ENCODE data around the gene C1orf174. TPM values are rescaled to one million over a fixed set of nuclear protein-coding genes. Genes with fewer than 3 reads are reported as not detected.

Gene C1orf174
- polyA plus RNA-seq, 1 donor from 2014 or later, result 28.2 TPM

- Histone ChIP-seq H3K9me3 (ENCODE audit: low read length) (no peaks in the 10 kb centered on the region), H3K27me3 (ENCODE audit: insufficient read depth, low read depth, low read length) (no peaks in the 10 kb centered on the region), H3K9ac (ENCODE audit: low read length) (no peak overlapping the region), H3K79me2 (replicated peaks; ENCODE audit: insufficient read depth, low read length) (no peaks in the 10 kb centered on the region), H3K4me3 (ENCODE audit: low read length) (no peak overlapping the region), H2AFZ (ENCODE audit: low read depth, low read length) (no peak overlapping the region), H3F3A (ENCODE audit: insufficient read depth, low read length, poor library complexity, severe bottlenecking) (no peaks in the 10 kb centered on the region), H3K36me3 (ENCODE audit: insufficient read depth, low read length) (no peaks in the 10 kb centered on the region), H3K4me2 (ENCODE audit: low read length) (no peak overlapping the region), H3K27ac (ENCODE audit: low read length) (no peak overlapping the region), H4K20me1 (ENCODE audit: insufficient read depth) (no peaks in the 10 kb centered on the region), H3K9me2 (ENCODE audit: insufficient read depth, low read length) (no peaks in the 10 kb centered on the region)
- TF ChIP-seq POLR2AphosphoS5 (IDR thresholded peaks at IDR 0.05), result no peak
- no peak for TF ChIP-seq EP300 (conservative IDR thresholded peaks at IDR 0.05; ENCODE audit: poor library complexity, severe bottlenecking)
- no peak for TF ChIP-seq EZH2 (IDR thresholded peaks at IDR 0.05; ENCODE audit: borderline replicate concordance, insufficient read depth, low read length, poor library complexity, severe bottlenecking)
- TF ChIP-seq SMC3 (conservative IDR thresholded peaks at IDR 0.05; ENCODE audit: poor library complexity), result no peak
Measured at GRCh38 chr1:3931007-3931912, 31.2 kb upstream of the C1orf174 start.

GRCh38 chr1:3930301-3931006, 30.4 kb upstream of the C1orf174 start:
- Histone ChIP-seq H3K9me3 (ENCODE audit: low read length) (no peaks in the 10 kb centered on the region), H3K9me2 (ENCODE audit: insufficient read depth, low read length) (no peaks in the 10 kb centered on the region), H3K9ac (ENCODE audit: low read length) (no peak overlapping the region), H3K27ac (ENCODE audit: low read length) (no peak overlapping the region), H3K36me3 (ENCODE audit: insufficient read depth, low read length) (no peaks in the 10 kb centered on the region), H3F3A (ENCODE audit: insufficient read depth, low read length, poor library complexity, severe bottlenecking) (no peaks in the 10 kb centered on the region), H4K20me1 (ENCODE audit: insufficient read depth) (no peaks in the 10 kb centered on the region), H3K27me3 (ENCODE audit: insufficient read depth, low read depth, low read length) (no peaks in the 10 kb centered on the region), H2AFZ (ENCODE audit: low read depth, low read length) (no peak overlapping the region), H3K79me2 (replicated peaks; ENCODE audit: insufficient read depth, low read length) (no peaks in the 10 kb centered on the region), H3K4me3 (ENCODE audit: low read length) (no peak overlapping the region), H3K4me2 (ENCODE audit: low read length) (no peak overlapping the region)
- TF ChIP-seq REST (IDR thresholded peaks at IDR 0.05; ENCODE audit: borderline replicate concordance) (no peak), TAF1 (IDR thresholded peaks at IDR 0.05; ENCODE audit: low read depth) (no peak), EZH2 (IDR thresholded peaks at IDR 0.05; ENCODE audit: borderline replicate concordance, insufficient read depth, low read length, poor library complexity, severe bottlenecking) (no peak), CTCF (IDR thresholded peaks at IDR 0.05; ENCODE audit: poor library complexity, severe bottlenecking) (no peak), SMC3 (conservative IDR thresholded peaks at IDR 0.05; ENCODE audit: poor library complexity) (no peak), EP300 (conservative IDR thresholded peaks at IDR 0.05; ENCODE audit: poor library complexity, severe bottlenecking) (no peak), MXI1 (conservative IDR thresholded peaks at IDR 0.05; ENCODE audit: poor library complexity, severe bottlenecking) (no peak), RAD21 (conservative IDR thresholded peaks at IDR 0.05) (no peak), POLR2AphosphoS5 (IDR thresholded peaks at IDR 0.05) (no peak)

Data from neural cell (in vitro differentiated cells).